Ectodermal cell (in vitro differentiated cells): ENCODE results near the gene NFKBIZ.

Source experiments
- H3K27ac ChIP-seq: 2 replicates; pipeline ENCODE4 v1.7.0; 2013; ENCODE audit warnings: mild to moderate bottlenecking, low read depth, low read length; ENCODE audit not compliant: insufficient read depth, poor library complexity, severe bottlenecking
- H3K27me3 ChIP-seq: 2 replicates; pipeline ENCODE4 v1.7.0; 2013; ENCODE audit warnings: mild to moderate bottlenecking, low read length; ENCODE audit not compliant: insufficient read depth, control insufficient read depth, poor library complexity, severe bottlenecking
- H3K36me3 ChIP-seq: one replicate; pipeline ENCODE4 v1.7.0; 2013; ENCODE audit warnings: low read length; ENCODE audit not compliant: control insufficient read depth, insufficient read depth
- H3K4me1 ChIP-seq: one replicate; pipeline ENCODE4 v1.7.0; 2013; ENCODE audit warnings: low read length; ENCODE audit not compliant: control insufficient read depth, insufficient read depth
- H3K4me3 ChIP-seq: 2 replicates; pipeline ENCODE4 v1.7.0; 2013; ENCODE audit warnings: low read depth, low read length, control low read depth; ENCODE audit not compliant: insufficient read depth
- H3K9me3 ChIP-seq: 2 replicates; pipeline ENCODE4 v1.7.0; 2013; ENCODE audit warnings: mild to moderate bottlenecking, low read length, moderate library complexity; ENCODE audit not compliant: control insufficient read depth
- WGBS, 2 experiments: methylation state at CpG; one replicate each; pipeline ENCODE4 v1.1.7; 2013; ENCODE audit warnings: missing lambda C conversion rate in 2 of 2; 5-methylcytosine and 5-hydroxymethylcytosine counted together

The NFKBIZ gene

GRCh38 chr3:101836652-101837598 is 12.4 kb upstream of the NFKBIZ start:
- no peaks in the 10 kb centered on the region for H3K36me3 ChIP-seq

GRCh38 chr3:101838691-101839090 is 10.6 kb upstream of the NFKBIZ start:
- WGBS, 2 experiments: no CpG with 5 or more reads among the region's 2 CpGs

More at GRCh38 chr3:101836652-101837598, 12.4 kb upstream of the NFKBIZ start:
- Histone ChIP-seq H3K4me3 (no peak overlapping the region), H3K27me3 (no peaks in the 10 kb centered on the region), H3K9me3 (no peaks in the 10 kb centered on the region), H3K4me1 (peaks cover 3% of the 10 kb centered on the region), H3K27ac (no peak overlapping the region)
- 100% methylated on average over 1 of the region's 3 CpGs for WGBS, 2 experiments

GRCh38 chr3:101840066-101840465 is 9.2 kb upstream of the NFKBIZ start:
- no peaks in the 10 kb centered on the region for H3K27me3 ChIP-seq
- no peak overlapping the region for H3K27ac ChIP-seq
- H3K4me3 ChIP-seq: no peak overlapping the region
- peaks cover 12% of the 10 kb centered on the region for H3K4me1 ChIP-seq
- H3K36me3 ChIP-seq: no peaks in the 10 kb centered on the region
- no peaks in the 10 kb centered on the region for H3K9me3 ChIP-seq

More at GRCh38 chr3:101838691-101839090, 10.6 kb upstream of the NFKBIZ start:
- H3K9me3 ChIP-seq: no peaks in the 10 kb centered on the region
- H3K27ac ChIP-seq: no peak overlapping the region
- H3K36me3 ChIP-seq: no peaks in the 10 kb centered on the region
- peaks cover 12% of the 10 kb centered on the region for H3K4me1 ChIP-seq
- no peaks in the 10 kb centered on the region for H3K27me3 ChIP-seq
- no peak overlapping the region for H3K4me3 ChIP-seq

GRCh38 chr3:101842245-101842934 is 6.9 kb upstream of the NFKBIZ start:
- peak overlapping the region; percentile 42 for H3K27ac ChIP-seq
- no peaks in the 10 kb centered on the region for H3K27me3 ChIP-seq
- no peaks in the 10 kb centered on the region for H3K36me3 ChIP-seq
- H3K9me3 ChIP-seq: no peaks in the 10 kb centered on the region
- peaks cover 12% of the 10 kb centered on the region for H3K4me1 ChIP-seq
- WGBS, 2 experiments: 34 to 44% methylated on average over 2 of the region's 2 CpGs
- no peak overlapping the region for H3K4me3 ChIP-seq

GRCh38 chr3:101842935-101843330 is 6.4 kb upstream of the NFKBIZ start:
- Histone ChIP-seq H3K4me1 (peaks cover 12% of the 10 kb centered on the region), H3K27ac (no peak overlapping the region), H3K9me3 (no peaks in the 10 kb centered on the region), H3K27me3 (no peaks in the 10 kb centered on the region), H3K4me3 (no peak overlapping the region), H3K36me3 (no peaks in the 10 kb centered on the region)
- WGBS, 2 experiments: 78 to 97% methylated on average over 2 of the region's 3 CpGs

- H3K27ac ChIP-seq: no peak overlapping the region
- no peaks in the 10 kb centered on the region for H3K9me3 ChIP-seq
- H3K4me1 ChIP-seq: peaks cover 12% of the 10 kb centered on the region
- 97% methylated on average over 2 of the region's 2 CpGs; no CpG with 5 or more reads in 1 of the 2 experiments for WGBS, 2 experiments
- H3K36me3 ChIP-seq: no peaks in the 10 kb centered on the region
- no peaks in the 10 kb centered on the region for H3K27me3 ChIP-seq
- no peak overlapping the region for H3K4me3 ChIP-seq
Measured at GRCh38 chr3:101845425-101845824, 3.9 kb upstream of the NFKBIZ start.

- WGBS, 2 experiments: 86 to 89% methylated on average over 2 of the region's 2 CpGs
- peaks cover 11% of the 10 kb centered on the region for H3K4me1 ChIP-seq
- no peaks in the 10 kb centered on the region for H3K27me3 ChIP-seq
- no peaks in the 10 kb centered on the region for H3K36me3 ChIP-seq
- no peaks in the 10 kb centered on the region for H3K9me3 ChIP-seq
- H3K4me3 ChIP-seq: no peak overlapping the region
- H3K27ac ChIP-seq: no peak overlapping the region
Measured at GRCh38 chr3:101846709-101847108, 2.6 kb upstream of the NFKBIZ start.

- Histone ChIP-seq H3K27ac (no peak overlapping the region), H3K27me3 (no peaks in the 10 kb centered on the region)
- WGBS, 2 experiments: 96 to 97% methylated on average over 3 of the region's 3 CpGs
Measured at GRCh38 chr3:101847328-101847727, 2.0 kb upstream of the NFKBIZ start.

GRCh38 chr3:101848326-101848725 is 988 bp upstream of the NFKBIZ start:
- 93 to 94% methylated on average over 2 to 3 of the region's 3 CpGs for WGBS, 2 experiments
- Histone ChIP-seq H3K4me3 (no peak overlapping the region), H3K27me3 (no peaks in the 10 kb centered on the region), H3K4me1 (peaks cover under 1% of the 10 kb centered on the region), H3K36me3 (peaks cover 5% of the 10 kb centered on the region), H3K27ac (no peak overlapping the region), H3K9me3 (no peaks in the 10 kb centered on the region)

More at GRCh38 chr3:101847328-101847727, 2.0 kb upstream of the NFKBIZ start:
- Histone ChIP-seq H3K4me3 (no peak overlapping the region), H3K9me3 (no peaks in the 10 kb centered on the region), H3K4me1 (peaks cover 5% of the 10 kb centered on the region), H3K36me3 (no peaks in the 10 kb centered on the region)

- no peaks in the 10 kb centered on the region for H3K4me1 ChIP-seq
- H3K9me3 ChIP-seq: no peaks in the 10 kb centered on the region
- H3K27me3 ChIP-seq: no peaks in the 10 kb centered on the region
- H3K4me3 ChIP-seq: peak overlapping the region; percentile 85
- H3K36me3 ChIP-seq: peaks cover 10% of the 10 kb centered on the region
- H3K27ac ChIP-seq: peak overlapping the region; percentile 79
- WGBS, 2 experiments: 0% methylated on average over 67 of the region's 67 CpGs
Measured at GRCh38 chr3:101849714-101850245, 466 bp downstream of the NFKBIZ start.
